Brain microvascular endothelial cell (primary cell): ENCODE measurements around the gene COL12A1.

Source experiments
- DNase-seq: peaks from one replicate; pipeline ENCODE4 v3.0.0-alpha.2; 2020
- H3K27ac ChIP-seq: fragments of 250-450 bp; sonication (Bioruptor Pico); 2 replicates; pipeline ENCODE4 v1.5.1; 2020; ENCODE audit warnings: mild to moderate bottlenecking, moderate library complexity
- H3K27me3 ChIP-seq: fragments of 250-450 bp; sonication (Bioruptor Pico); replicated peaks from 2 replicates; pipeline ENCODE4 v1.5.1; 2020; ENCODE audit warnings: mild to moderate bottlenecking
- H3K36me3 ChIP-seq: fragments of 250-450 bp; sonication (Bioruptor Pico); replicated peaks from 2 replicates; pipeline ENCODE4 v1.5.1; 2020; ENCODE audit warnings: mild to moderate bottlenecking
- H3K4me3 ChIP-seq: 2 replicates; pipeline ENCODE4 v1.5.1; 2011; ENCODE audit warnings: low read depth, mild to moderate bottlenecking, control low read depth, low read length, moderate library complexity
- CTCF ChIP-seq: IDR thresholded peaks from 2 replicates; pipeline ENCODE4 v1.5.1; 2011; ENCODE audit warnings: low read depth, mild to moderate bottlenecking, moderate library complexity, low read length, control low read depth, inconsistent platforms; ENCODE audit errors: missing control alignments
- in situ Hi-C: cut with HindIII; loops from 2 replicates; pipeline ENCODE4 v1.10.0; 2017; ENCODE audit warnings: low sequenced_read_pairs, low pct_ligation_motif_present

COL12A1 gene

GRCh38 chr6:75230484-75231325, 24.9 kb upstream of the COL12A1 start:
- H3K27me3 ChIP-seq: no peaks in the 10 kb centered on the region
- no peak overlapping the region for H3K4me3 ChIP-seq
- DNase-seq: peak; percentile 37
- TF ChIP-seq CTCF: peak; percentile 80
- H3K27ac ChIP-seq: no peak overlapping the region
- no peaks in the 10 kb centered on the region for H3K36me3 ChIP-seq
- in situ Hi-C loops: no loop called here

- no peak for DNase-seq
- Histone ChIP-seq H3K27me3 (no peaks in the 10 kb centered on the region), H3K27ac (no peak overlapping the region), H3K36me3 (no peaks in the 10 kb centered on the region), H3K4me3 (no peak overlapping the region)
- in situ Hi-C loops: no loop called here
- no peak for TF ChIP-seq CTCF
Observed at GRCh38 chr6:75224303-75224926, 18.6 kb upstream of the COL12A1 start.

GRCh38 chr6:75223428-75223827, 17.6 kb upstream of the COL12A1 start:
- no peak for DNase-seq
- no peaks in the 10 kb centered on the region for H3K36me3 ChIP-seq
- no peaks in the 10 kb centered on the region for H3K27me3 ChIP-seq
- H3K27ac ChIP-seq: no peak overlapping the region
- no peak overlapping the region for H3K4me3 ChIP-seq
- in situ Hi-C loops: no loop called here
- no peak for TF ChIP-seq CTCF

GRCh38 chr6:75222261-75222660, 16.4 kb upstream of the COL12A1 start:
- Histone ChIP-seq H3K27me3 (no peaks in the 10 kb centered on the region), H3K4me3 (no peak overlapping the region), H3K36me3 (no peaks in the 10 kb centered on the region), H3K27ac (no peak overlapping the region)
- no peak for DNase-seq
- no peak for TF ChIP-seq CTCF
- in situ Hi-C loops: no loop called here

GRCh38 chr6:75221116-75221515, 15.3 kb upstream of the COL12A1 start:
- no peaks in the 10 kb centered on the region for H3K27me3 ChIP-seq
- no peak overlapping the region for H3K27ac ChIP-seq
- DNase-seq: no peak
- no peak overlapping the region for H3K4me3 ChIP-seq
- H3K36me3 ChIP-seq: no peaks in the 10 kb centered on the region
- no peak for TF ChIP-seq CTCF
- in situ Hi-C loops: no loop called here
